HepG2 (cell line): Measurements from ENCODE around the gene DHRS1. TPM values are rescaled to one million over a fixed set of nuclear protein-coding genes. Genes with fewer than 3 reads are reported as not detected.

ENCODE experiments used
- ATAC-seq: fragments of 200-7000 bp; cut with Tn5 transposase; 3 replicates; pipeline ENCODE4 v1.9.1; 2020; ENCODE audit warnings: mild to moderate bottlenecking, moderate library complexity
- BruUV-seq: library from RNA; stranded (reverse); fragments of 400-500 nt; replicated peaks from 2 replicates; lab custom pipeline; 2021; lab: Mats Ljungman, UMichigan
- CTCF ChIA-PET: fragments of 300-600 bp; formaldehyde crosslinking; extraction: SDS; loops from one replicate; lab custom pipeline; 2021; ENCODE audit warnings: low total read pairs, inconsistent platforms, low intra/inter-chr PET ratio; lab: Yijun Ruan, JAX
- POLR2A ChIA-PET: fragments of 350-600 bp; sonication (Branson Sonifier 250); formaldehyde crosslinking; loops from one replicate; lab custom pipeline; 2020; ENCODE audit warnings: antibody characterized with exemption, inconsistent platforms; lab: Yijun Ruan, JAX
- DNase-seq: peaks from one replicate; pipeline ENCODE4 v3.0.0-alpha.2; 2015; ENCODE audit warnings: low spot score
- FAIRE-seq: peaks from 3 replicates; lab custom pipeline; 2011; peaks lifted over from hg19 to GRCh38; lab: Jason Lieb, UNC
- H2AFZ ChIP-seq: one replicate; pipeline ENCODE4 v1.6.1; 2011; ENCODE audit warnings: low read length, inconsistent platforms
- H3K27ac ChIP-seq: fragments of 300-600 bp; 3 replicates; pipeline ENCODE4 v1.8.0; 2011; ENCODE audit warnings: mixed run types, mild to moderate bottlenecking, mixed read lengths, low read length, inconsistent platforms; ENCODE audit not compliant: insufficient read depth; ENCODE audit errors: extremely low read length
- H3K27me3 ChIP-seq, 2 experiments: fragments of 200-600 bp in 1 of 2; 2 replicates in 1 of 2; 3 replicates in 1 of 2; pipeline versions ENCODE4 v1.6.0 to v1.8.0; 2011; ENCODE audit warnings: low read length in 2 of 2, mild to moderate bottlenecking in 2 of 2, moderate library complexity in 2 of 2, inconsistent platforms in 1 of 2; ENCODE audit not compliant: insufficient read depth in 2 of 2, control insufficient read depth in 1 of 2
- H3K36me3 ChIP-seq, 2 experiments: fragments of 200-600 bp in 1 of 2; replicated peaks in 1 of 2; 2 replicates in 1 of 2; 3 replicates in 1 of 2; pipeline versions ENCODE4 v1.5.1 to v1.8.0; 2011; ENCODE audit warnings: low read length in 2 of 2, inconsistent platforms in 1 of 2; ENCODE audit not compliant: insufficient read depth in 2 of 2, control insufficient read depth in 1 of 2
- H3K4me1 ChIP-seq: 2 replicates; pipeline ENCODE4 v1.5.1; 2012; ENCODE audit warnings: low read length, inconsistent platforms; ENCODE audit not compliant: insufficient read depth
- H3K4me2 ChIP-seq: 2 replicates; pipeline ENCODE4 v1.6.0; 2011; ENCODE audit warnings: low read depth, low read length, inconsistent platforms
- H3K4me3 ChIP-seq, 3 experiments: fragments of 200-600 bp in 1 of 3; sonication (generic), shearing (Covaris generic) in 1 of 3; replicated peaks in 1 of 3; 2 replicates each; pipeline ENCODE4 v1.5.1; 2011 to 2016; ENCODE audit warnings: low read length in 3 of 3, inconsistent platforms in 2 of 3, low read depth in 2 of 3, mild to moderate bottlenecking in 2 of 3, control low read depth in 1 of 3, mixed read lengths in 1 of 3; ENCODE audit not compliant: insufficient read depth in 1 of 3
- H3K79me2 ChIP-seq: one replicate; pipeline ENCODE4 v1.6.1; 2011; ENCODE audit warnings: low read length, inconsistent platforms; ENCODE audit not compliant: insufficient read depth
- H3K9ac ChIP-seq: 2 replicates; pipeline ENCODE4 v1.6.0; 2011; ENCODE audit warnings: mild to moderate bottlenecking, low read depth, low read length, inconsistent platforms; ENCODE audit not compliant: insufficient read depth
- H3K9me3 ChIP-seq: 2 replicates; pipeline ENCODE4 v1.5.1; 2012; ENCODE audit warnings: mild to moderate bottlenecking, low read length
- H4K20me1 ChIP-seq: 2 replicates; pipeline ENCODE4 v1.6.0; 2011; ENCODE audit warnings: inconsistent platforms, mild to moderate bottlenecking, low read length, moderate library complexity; ENCODE audit not compliant: insufficient read depth
- ATM ChIP-seq: fragments of 450-650 bp; IDR thresholded peaks from 2 replicates; pipeline ENCODE4 v1.7.1; 2017; ENCODE audit warnings: mild to moderate bottlenecking, borderline replicate concordance
- DPF2 ChIP-seq: sonication (generic); formaldehyde crosslinking; IDR thresholded peaks from 2 replicates; pipeline ENCODE4 v1.4.0; 2020; ENCODE audit warnings: mild to moderate bottlenecking, low read depth, missing genetic modification reagents, borderline replicate concordance
- KLF12 ChIP-seq: sonication (generic); formaldehyde crosslinking; IDR thresholded peaks from 2 replicates; pipeline ENCODE4 v1.4.0; 2020; ENCODE audit warnings: missing genetic modification reagents, borderline replicate concordance
- NFKB2 ChIP-seq: sonication (generic); formaldehyde crosslinking; IDR thresholded peaks from 2 replicates; pipeline ENCODE4 v1.4.0; 2020; ENCODE audit warnings: missing genetic modification reagents, borderline replicate concordance
- POLR2G ChIP-seq: fragments of 200-400 bp; formaldehyde crosslinking; IDR thresholded peaks from 2 replicates; pipeline ENCODE4 v1.6.1; 2018; ENCODE audit warnings: mild to moderate bottlenecking, low read depth, low read length, moderate library complexity
- SP4 ChIP-seq: sonication (generic); formaldehyde crosslinking; IDR thresholded peaks from 2 replicates; pipeline ENCODE4 v1.8.1; 2023; ENCODE audit warnings: mild to moderate bottlenecking, missing genetic modification reagents
- STAT5B ChIP-seq: sonication (generic); formaldehyde crosslinking; IDR thresholded peaks from 2 replicates; pipeline ENCODE4 v1.4.0; 2020; ENCODE audit warnings: missing genetic modification reagents
- ZNF253 ChIP-seq: sonication (generic); formaldehyde crosslinking; IDR thresholded peaks from 2 replicates; pipeline ENCODE4 v1.8.0; 2022; ENCODE audit warnings: mild to moderate bottlenecking, missing genetic modification reagents, borderline replicate concordance
- WGBS: methylation state at CpG from one replicate; pipeline ENCODE4 v1.1.6; 2017; ENCODE audit warnings: low lambda C conversion rate; 5-methylcytosine and 5-hydroxymethylcytosine counted together
- in situ Hi-C: cut with HindIII; loops from 2 replicates; pipeline ENCODE4 v1.10.0; 2017; ENCODE audit warnings: low pct_unique_long_range_greater_than_20kb; ENCODE audit not compliant: extremely low pct_ligation_motif_present
- intact Hi-C: fragments of 100-400 bp; cut with micrococcal nuclease; formaldehyde crosslinking; loops from one replicate; pipeline ENCODE4 v1.10.0; 2022; ENCODE audit not compliant: unreplicated experiment
- polyA plus RNA-seq, 8 experiments: library from polyadenylated mRNA; depleted of rRNA in 3 of 8; stranded (reverse) in 7 of 8; unstranded in 1 of 8; fragments of >200 nt; fragmentation: Illumina TruSeq in 4 of 8; extraction: Trizol in 4 of 8; gene quantifications; 2 replicates each; pipeline versions ENCODE4 v1.2.1 to v1.2.3, GENCODE V29; 2011 to 2016; ENCODE audit warnings: low read depth in 4 of 8, missing spikeins in 1 of 8, mixed read lengths in 1 of 8; ENCODE audit not compliant: insufficient read depth in 1 of 8
- total RNA-seq, 5 experiments: library from RNA; depleted of rRNA; stranded (reverse); fragments of >200 nt; fragmentation: Illumina TruSeq; extraction: Trizol; gene quantifications; 2 replicates each; pipeline ENCODE4 v1.2.3, GENCODE V29; 2016; ENCODE audit warnings: low read depth in 1 of 5

The DHRS1 gene
- total and polyA plus RNA-seq, 2 of the 13 experiments (the other 11 are each of a cell fraction or from before 2014, with no cell fraction given) = 49.8 to 60.8 TPM

- H3K4me3 ChIP-seq = no peak overlapping the region
- no peaks in the 10 kb centered on the region for H4K20me1 ChIP-seq
- FAIRE-seq = no peak
- DNase-seq = no peak
- POLR2A ChIA-PET = interaction anchor here (1.0 to 16.5 kb wide), 7 partner anchors 11 to 123 kb away, joined by 3 to 435 read pairs (median 42); partner anchors contain the start of genes DHRS1, GMPR2, NEDD8 and NOP9
- H3K9me3 ChIP-seq = no peaks in the 10 kb centered on the region
- no peak overlapping the region for H3K9ac ChIP-seq
- H3K79me2 ChIP-seq = peaks cover 4% of the 10 kb centered on the region
- no peaks in the 10 kb centered on the region; a peak in 1 of 5 replicates for H3K27me3 ChIP-seq
- CTCF ChIA-PET = no interaction called here
- peaks cover 19 to 38% of the 10 kb centered on the region in 2 experiments; a peak in 4 of 5 replicates for H3K36me3 ChIP-seq
- BruUV-seq = no TSS peak
- H2AFZ ChIP-seq = no peak overlapping the region
- H3K4me2 ChIP-seq = no peak overlapping the region
- intact Hi-C loops = no loop called here
- 95% methylated on average over 8 of the region's 8 CpGs for WGBS
- in situ Hi-C loops = no loop called here
- H3K27ac ChIP-seq = no peak overlapping the region
- peaks cover 22% of the 10 kb centered on the region for H3K4me1 ChIP-seq
- no peak for ATAC-seq
- TF ChIP-seq DPF2 (CRISPR knock-in tag) (no peak), ATM (no peak), ZNF253 (CRISPR knock-in tag) (no peak), SP4 (CRISPR knock-in tag) (0 out of 2 replicates have a peak, but pooled peaks have one; percentile 49)
- TF ChIP-seq, all 625 proteins: peak for 1
Observed at GRCh38 chr14:24269368-24269767, 30.2 kb downstream of the DHRS1 start.

GRCh38 chr14:24268225-24268624 lies 31.4 kb downstream of the DHRS1 start:
- H3K4me2 ChIP-seq = no peak overlapping the region
- ATAC-seq = no peak
- intact Hi-C loops (no loop called here), in situ Hi-C loops (no loop called here)
- 95% methylated on average over 9 of the region's 9 CpGs for WGBS
- no peaks in the 10 kb centered on the region; a peak in 1 of 5 replicates for H3K27me3 ChIP-seq
- peaks cover 19 to 38% of the 10 kb centered on the region in 2 experiments; a peak in 4 of 5 replicates for H3K36me3 ChIP-seq
- no peak for FAIRE-seq
- no peak for DNase-seq
- peaks cover 22% of the 10 kb centered on the region for H3K4me1 ChIP-seq
- H3K9me3 ChIP-seq = no peaks in the 10 kb centered on the region
- BruUV-seq = no TSS peak
- no peak overlapping the region for H2AFZ ChIP-seq
- no peak overlapping the region for H3K27ac ChIP-seq
- ChIA-PET POLR2A (interaction anchor here (0.6 to 16.5 kb wide), 4 partner anchors 12 to 174 kb away, joined by 3 to 435 read pairs (median 148); partner anchors contain the start of genes TGM1 and TINF2), CTCF (no interaction called here)
- peaks cover 4% of the 10 kb centered on the region for H3K79me2 ChIP-seq
- TF ChIP-seq STAT5B (CRISPR knock-in tag) (no peak), POLR2G (peak; percentile 26; the same call in 1 of the 2 replicates), NFKB2 (CRISPR knock-in tag) (0 out of 2 replicates have a peak, but pooled peaks have one; percentile 6), KLF12 (no peak)
- no peak overlapping the region for H3K4me3 ChIP-seq
- no peaks in the 10 kb centered on the region for H4K20me1 ChIP-seq
- H3K9ac ChIP-seq = no peak overlapping the region
